ENCODE measurements around the gene SLC25A11. TPM values are rescaled to one million over a fixed set of nuclear protein-coding genes. Genes with fewer than 3 reads are reported as not detected.
A peak's percentile ranks its signal among the peaks of the same experiment; 100 is the strongest.

Gene SLC25A11
- total RNA-seq, 1 experiment from 2014 or later: 71.5 TPM

- DNase-seq (ENCODE audit: low read depth): peak; percentile 99
These were observed 27.1 kb upstream of the SLC25A11 start for GRCh38 chr17:4966844-4967538.

- DNase-seq (ENCODE audit: low read depth): no peak
These were observed 25.6 kb upstream of the SLC25A11 start for GRCh38 chr17:4965311-4965986.

GRCh38 chr17:4960279-4960922 is 20.6 kb upstream of the SLC25A11 start:
- no peak for DNase-seq (ENCODE audit: low read depth)

GRCh38 chr17:4959261-4959965 is 19.6 kb upstream of the SLC25A11 start:
- no peak for DNase-seq (ENCODE audit: low read depth)

- DNase-seq (ENCODE audit: low read depth): no peak
These were observed 18.3 kb upstream of the SLC25A11 start for GRCh38 chr17:4958102-4958501.

- DNase-seq (ENCODE audit: low read depth): no peak
These were observed 16.7 kb upstream of the SLC25A11 start for GRCh38 chr17:4956493-4957061.

- no peak for DNase-seq (ENCODE audit: low read depth)
These were observed 15.2 kb upstream of the SLC25A11 start for GRCh38 chr17:4955091-4955490.

- DNase-seq (ENCODE audit: low read depth): no peak
These were observed 13.7 kb upstream of the SLC25A11 start for GRCh38 chr17:4953451-4953961.

GRCh38 chr17:4951486-4951885 is 11.6 kb upstream of the SLC25A11 start:
- DNase-seq (ENCODE audit: low read depth): no peak

- no peak for DNase-seq (ENCODE audit: low read depth)
These were observed 10.9 kb upstream of the SLC25A11 start, which contains the start of gene ENO3 for GRCh38 chr17:4950746-4951204. Gene ENO3, plus strand, starts transcription at chr17:4951119. Its CDS starts 711 bp downstream, at chr17:4951830.

- DNase-seq (ENCODE audit: low read depth): no peak
These were observed 10.4 kb upstream of the SLC25A11 start for GRCh38 chr17:4950075-4950745.

GRCh38 chr17:4949321-4950074 is 9.7 kb upstream of the SLC25A11 start:
- DNase-seq (ENCODE audit: low read depth): peak; percentile 79

GRCh38 chr17:4948931-4949320 is 9.1 kb upstream of the SLC25A11 start:
- DNase-seq (ENCODE audit: low read depth): peak; percentile 89

- DNase-seq (ENCODE audit: low read depth): peak; percentile 88
These were observed 8.5 kb upstream of the SLC25A11 start, which contains the start of gene PFN1 for GRCh38 chr17:4948166-4948930. Gene PFN1, minus strand, starts transcription at chr17:4948530. Its CDS starts 136 bp downstream, at chr17:4948394.

GRCh38 chr17:4947411-4948165 is 7.7 kb upstream of the SLC25A11 start:
- DNase-seq (ENCODE audit: low read depth): peak; percentile 60

- no peak for DNase-seq (ENCODE audit: low read depth)
These were observed 7.2 kb upstream of the SLC25A11 start for GRCh38 chr17:4947010-4947410.

- DNase-seq (ENCODE audit: low read depth): no peak
These were observed 6.6 kb upstream of the SLC25A11 start for GRCh38 chr17:4946312-4946976.

- peak; percentile 61 for DNase-seq (ENCODE audit: low read depth)
These were observed 6.1 kb upstream of the SLC25A11 start for GRCh38 chr17:4945944-4946280.
